ENCODE measurements around the gene IRF5.

- TF ChIP-seq CTCF (IDR thresholded peaks at IDR 0.05): no peak
- no peak for TF ChIP-seq POLR2A (IDR thresholded peaks at IDR 0.05)
- no peak for TF ChIP-seq POLR2AphosphoS5 (IDR thresholded peaks at IDR 0.05)
Observed at GRCh38 chr7:128915271-128915819, 22.4 kb upstream of the IRF5 start.

Data from suprapubic skin (tissue), 4 donors.